SHP77 treated with DMSO at 0.1 percent for 48 hours (cell line): ENCODE results near the gene PRM1.
"Not testable (repeated sequence)": the region's sequence is repeated elsewhere in the genome, so short reads cannot be mapped to it uniquely, and the experiment has no call there.

ENCODE experiments used
- DNase-seq: peaks from one replicate; lab custom pipeline; 2025; lab: John Stamatoyannopoulos, UW

PRM1 gene

DNA sequence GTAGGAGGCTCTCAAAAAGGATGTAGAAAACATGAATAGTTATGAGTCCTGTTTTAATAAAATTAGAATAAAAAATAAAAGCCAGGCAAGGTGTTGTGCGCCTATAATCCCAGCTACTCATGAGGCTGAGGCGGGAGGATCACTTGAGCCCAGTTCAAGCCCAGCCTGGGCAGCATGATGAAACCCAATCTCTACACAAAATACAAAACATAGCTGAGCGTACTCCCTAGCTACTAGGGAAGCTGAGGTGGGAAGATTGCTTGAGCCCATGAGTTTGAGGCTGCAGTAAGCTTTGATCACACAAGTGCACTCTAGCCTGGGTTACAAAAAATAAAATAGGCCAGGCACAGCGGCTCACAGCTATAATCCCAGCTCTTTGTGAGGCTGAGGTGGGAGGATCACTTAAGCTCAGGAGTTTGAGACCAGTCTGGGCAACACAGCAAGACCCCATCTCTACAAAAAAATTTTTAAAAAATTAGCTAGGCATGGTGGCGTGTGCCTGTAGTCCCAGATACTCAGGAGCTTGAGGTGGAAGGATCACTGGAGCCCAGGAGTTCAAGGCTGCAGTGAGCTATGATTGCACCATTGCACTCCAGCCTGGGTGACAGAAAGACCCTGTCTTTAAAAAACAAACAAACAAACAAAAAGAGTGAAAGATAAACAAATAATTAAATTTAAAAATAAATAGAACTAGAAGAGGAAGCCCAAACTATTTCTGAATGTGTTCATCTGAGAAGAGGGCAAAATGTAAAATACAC, 17.2 kb upstream of the PRM1 start:
- DNase-seq = no peak

DNA sequence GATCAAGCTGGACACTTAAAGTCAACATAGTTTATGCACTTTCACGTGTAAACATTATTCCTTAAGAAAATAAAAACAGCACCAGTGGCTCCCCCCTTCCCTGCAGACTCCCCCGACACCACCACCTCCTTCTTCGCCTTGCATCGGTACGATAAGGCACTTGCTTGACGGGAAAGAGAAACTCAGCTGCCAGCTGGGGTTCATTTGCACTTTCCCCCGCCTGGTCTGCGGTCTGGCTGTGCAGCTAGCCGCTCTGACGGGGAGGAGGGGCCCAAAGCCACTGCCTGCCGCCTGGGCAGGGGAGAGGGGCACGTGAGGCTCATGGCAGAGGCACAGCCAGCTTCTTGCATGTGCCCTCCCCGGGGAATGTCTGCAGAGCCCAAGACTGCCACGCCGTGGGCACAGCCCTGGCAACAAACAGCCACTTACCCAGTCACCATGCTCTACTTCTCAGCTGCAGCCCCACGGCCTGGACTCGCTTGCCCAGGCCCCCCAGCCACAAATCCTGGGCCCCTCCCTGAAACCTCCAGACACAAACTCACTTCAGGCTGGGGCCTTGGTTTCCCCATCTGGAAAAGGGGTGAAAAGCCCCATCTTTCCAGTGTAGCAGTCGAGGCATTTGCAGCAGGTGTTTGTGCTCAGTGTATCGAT, 16.5 kb upstream of the PRM1 start:
- peak; percentile 33 for DNase-seq

GRCh38 chr16:11296706-11297491, 15.8 kb upstream of the PRM1 start:
- DNase-seq = no peak

DNA sequence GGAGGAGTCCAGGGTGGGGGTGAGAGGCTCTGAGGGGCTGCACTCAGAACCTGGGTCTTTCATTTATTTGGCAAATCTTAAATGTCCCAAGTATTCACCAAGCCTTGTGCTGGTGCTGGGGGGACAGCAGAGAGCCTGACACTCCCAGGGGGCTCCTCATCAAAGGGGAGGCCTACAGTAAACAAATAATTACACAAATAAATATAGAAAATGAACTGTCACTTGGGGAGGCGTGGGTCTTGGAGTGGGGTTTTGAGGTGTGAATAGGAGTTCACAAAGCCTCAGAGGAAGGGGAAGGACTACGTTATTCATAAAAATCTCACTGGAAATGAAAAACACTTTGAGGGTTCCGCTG, 15.2 kb upstream of the PRM1 start:
- DNase-seq = no peak

- no peak for DNase-seq
Measured at GRCh38 chr16:11295672-11296071, 14.5 kb upstream of the PRM1 start.

- DNase-seq = no peak
Measured at GRCh38 chr16:11292076-11292748, 11.1 kb upstream of the PRM1 start.

DNA sequence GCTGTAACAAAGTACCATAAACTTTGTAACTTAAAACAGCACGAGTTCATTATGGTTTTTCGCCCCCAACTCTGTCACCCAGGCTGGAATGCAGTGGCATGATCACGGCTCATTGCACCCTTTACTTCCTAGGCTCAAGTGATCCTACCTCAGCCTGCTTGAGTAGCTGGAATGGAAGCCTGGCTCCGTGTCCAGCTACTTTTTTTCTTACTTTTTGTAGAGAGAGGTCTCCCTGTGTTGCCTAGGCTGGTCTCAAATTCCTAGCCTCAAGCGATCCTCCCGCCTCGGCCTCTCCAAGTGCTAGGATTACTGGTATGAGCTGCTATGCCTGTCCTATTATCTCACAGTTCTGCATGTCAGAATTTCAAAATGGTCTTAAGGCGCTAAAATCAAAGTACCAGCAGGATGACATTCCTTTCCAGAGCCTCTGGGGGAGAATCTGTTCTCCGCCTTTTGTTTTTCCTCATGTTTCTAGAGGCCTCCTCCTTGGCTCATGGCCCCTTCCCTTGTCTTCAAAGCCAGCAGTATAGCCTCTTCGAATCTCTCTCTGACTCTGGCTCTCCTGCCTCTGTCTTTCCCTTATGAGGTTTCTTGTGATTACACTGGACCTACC, 10.1 kb upstream of the PRM1 start:
- DNase-seq = no peak

DNA sequence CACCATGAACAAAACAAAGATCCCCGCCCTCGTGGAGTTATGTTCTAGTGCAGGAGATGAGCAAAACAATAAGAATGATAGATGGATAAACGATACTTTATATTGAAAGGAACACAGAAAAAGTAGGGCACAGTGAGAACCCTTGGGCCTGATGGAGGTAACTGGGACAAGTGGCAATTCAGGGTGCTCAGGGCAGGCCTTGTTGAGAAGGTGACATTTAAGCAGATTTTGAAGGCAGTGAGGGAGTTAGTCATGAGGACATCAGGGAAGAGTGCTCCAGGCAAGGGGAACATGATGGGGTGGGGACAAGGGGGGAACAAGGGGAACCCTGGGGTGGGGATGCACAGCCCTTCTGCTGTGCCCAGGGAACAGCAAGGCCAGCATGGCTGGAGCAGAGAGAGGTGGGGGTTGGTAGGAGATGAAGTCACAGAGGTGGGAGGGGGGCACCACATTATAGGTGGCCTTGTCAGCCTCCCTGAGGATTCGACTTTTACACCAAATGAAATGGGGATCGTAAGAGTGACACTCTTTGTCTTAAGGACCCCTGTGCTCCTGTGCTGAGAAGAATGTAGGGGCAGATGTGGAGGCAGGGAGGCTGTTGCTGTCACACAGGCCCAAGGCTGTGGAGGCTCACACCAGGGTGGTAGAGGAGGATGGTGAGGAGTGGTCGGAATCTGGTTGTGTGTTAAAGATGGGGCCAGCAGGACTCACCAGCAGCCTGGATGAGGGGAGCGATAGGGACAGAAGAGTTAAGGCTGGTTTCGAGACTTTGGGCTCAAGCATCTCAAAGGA, 9.2 kb upstream of the PRM1 start:
- DNase-seq = no peak

- DNase-seq = not testable (repeated sequence)
Measured at GRCh38 chr16:11289696-11290095, 8.6 kb upstream of the PRM1 start.

GRCh38 chr16:11289202-11289601, 8.1 kb upstream of the PRM1 start:
- DNase-seq = no peak

DNA sequence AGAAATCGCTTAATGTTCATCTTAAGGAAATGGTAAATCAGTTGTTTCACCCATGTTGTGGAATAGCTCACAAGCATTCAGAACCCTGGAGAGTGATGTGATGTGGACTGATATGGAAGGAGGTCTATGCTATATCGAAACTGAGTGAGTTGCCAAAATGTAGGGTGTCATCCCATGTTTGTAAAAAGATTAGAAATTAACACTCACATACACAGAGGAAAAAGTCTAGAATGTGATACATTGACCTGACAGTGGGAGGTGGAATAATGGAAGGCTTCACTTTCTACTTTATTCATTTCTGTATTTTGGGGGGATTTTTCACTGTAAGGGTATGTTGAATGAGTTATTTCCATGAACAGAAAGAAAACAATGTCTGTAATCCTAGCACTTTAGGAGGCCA, 4.7 kb upstream of the PRM1 start:
- DNase-seq = no peak

- no peak for DNase-seq
Measured at GRCh38 chr16:11283820-11284248, 2.7 kb upstream of the PRM1 start.

DNA sequence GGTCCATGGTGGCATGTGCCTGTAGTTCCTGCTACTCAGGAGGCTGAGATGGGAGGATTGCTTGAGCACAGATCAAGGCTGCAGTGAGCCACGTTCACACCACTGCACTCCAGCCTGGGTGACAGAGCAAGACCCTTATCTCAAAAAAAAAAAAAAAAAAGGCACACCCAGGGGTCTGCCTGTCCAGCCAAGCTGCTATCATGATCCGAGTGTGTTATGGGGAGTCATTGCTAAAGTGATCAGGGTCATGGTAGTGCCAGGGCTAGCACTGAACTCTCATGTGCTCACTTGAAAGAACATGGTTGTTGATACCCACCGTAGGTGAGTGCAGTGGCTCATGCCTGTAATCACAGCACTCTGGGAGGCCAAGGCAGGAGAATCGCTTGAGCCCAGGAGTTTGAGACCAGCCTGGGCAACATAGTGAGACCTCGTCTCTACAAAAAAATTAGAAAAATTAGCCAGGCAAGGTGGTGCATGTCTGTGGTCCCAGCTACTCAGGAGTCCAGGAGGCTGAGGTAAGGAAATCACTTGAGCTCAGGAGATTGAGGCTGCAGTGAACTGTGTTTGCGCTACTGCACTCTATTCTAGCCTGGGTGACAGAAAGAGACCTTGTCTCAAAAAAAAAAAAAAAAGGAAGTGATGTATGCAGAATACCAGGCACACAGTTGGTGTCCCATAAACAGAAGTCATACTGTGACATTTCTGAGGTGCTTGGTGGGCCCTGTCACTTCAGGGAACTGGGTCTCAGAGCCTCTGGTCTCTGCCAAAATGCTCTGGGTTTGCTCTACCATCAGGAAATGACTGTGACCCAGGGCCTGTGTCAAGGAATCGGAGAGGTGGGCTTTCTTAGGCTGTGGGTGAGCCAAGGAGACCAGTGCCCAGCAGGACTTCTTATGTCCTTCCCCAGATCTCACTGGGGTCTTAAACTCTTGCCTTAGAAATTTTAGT, 2.2 kb downstream of the PRM1 start:
- DNase-seq = no peak

GRCh38 chr16:11277607-11278337, 3.4 kb downstream of the PRM1 start:
- no peak for DNase-seq

DNA sequence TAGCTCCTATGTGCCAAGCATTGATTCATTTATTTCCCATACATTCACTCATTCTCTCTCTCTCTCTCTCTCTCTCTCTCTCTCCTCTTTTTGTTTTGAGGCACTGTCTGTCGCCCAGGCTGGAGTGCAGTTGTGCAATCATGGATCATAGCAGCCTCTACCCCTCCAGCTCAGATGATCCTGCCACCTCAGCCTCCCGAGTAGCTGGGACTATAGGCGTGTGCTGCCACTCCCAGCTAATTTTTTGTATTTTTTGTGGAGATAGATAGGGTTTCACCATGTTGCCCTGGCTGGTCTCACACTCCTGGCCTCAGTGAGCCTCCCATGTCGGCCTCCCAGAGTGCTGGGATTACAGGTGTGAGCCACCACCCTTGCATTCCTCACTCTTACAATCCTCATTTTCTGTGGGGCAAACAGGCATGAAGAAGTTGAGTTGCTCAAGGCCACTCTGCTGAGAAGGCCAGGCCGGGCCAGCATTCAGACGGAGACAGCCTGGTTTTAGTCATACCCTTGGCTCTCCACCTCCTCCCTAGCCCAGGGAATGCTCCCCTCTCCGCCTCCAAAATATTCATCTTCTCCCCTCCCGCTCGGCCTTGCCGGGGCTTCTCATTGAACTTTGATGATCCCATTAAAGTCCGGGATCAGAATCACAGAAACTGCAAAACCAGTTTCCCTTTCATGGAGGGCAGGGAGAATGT, 4.1 kb downstream of the PRM1 start:
- no peak for DNase-seq

GRCh38 chr16:11276143-11276895, 4.8 kb downstream of the PRM1 start, which contains the start of gene PRM2:
Gene PRM2 (minus strand): TSS chr16:11276480. CDS start chr16:11276370, 110 bp downstream.
- DNase-seq = no peak

DNA sequence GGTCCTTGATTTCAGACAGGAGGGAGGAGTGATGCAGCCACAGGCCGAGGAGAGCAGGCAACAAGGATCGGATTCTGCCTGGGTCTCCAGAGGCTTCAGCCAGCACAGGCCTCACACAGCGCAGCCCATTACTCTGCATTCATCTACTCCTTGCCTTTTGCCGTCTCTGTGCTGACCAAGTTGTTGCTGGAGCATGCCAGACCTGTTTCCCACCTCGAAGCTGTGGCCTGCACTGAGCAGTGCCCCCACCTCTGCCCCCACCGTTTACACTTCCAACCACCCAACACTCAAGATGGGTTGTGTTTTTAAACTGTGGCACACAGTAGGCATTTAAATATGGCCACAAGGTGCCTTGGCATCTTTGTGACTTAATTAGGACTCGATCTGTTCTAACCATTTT, 6.2 kb downstream of the PRM1 start:
- DNase-seq = no peak
